DOHH2 (cell line): Measurements from ENCODE around the gene NOC2L.

Experiments used
- H3F3A ChIP-seq: fragments of 200-600 bp; sonication (generic), shearing (Covaris generic); 2 replicates; pipeline ENCODE4 v1.6.0; 2016; ENCODE audit warnings: antibody characterized with exemption, mild to moderate bottlenecking; ENCODE audit not compliant: control insufficient read depth, insufficient read depth
- H3K27ac ChIP-seq: fragments of 200-600 bp; sonication (generic); 2 replicates; pipeline ENCODE4 v1.5.1; 2014; ENCODE audit warnings: low read depth, mild to moderate bottlenecking, low read length, moderate library complexity
- H3K27me3 ChIP-seq: fragments of 200-600 bp; sonication (generic); 2 replicates; pipeline ENCODE4 v1.6.1; 2014; ENCODE audit warnings: mild to moderate bottlenecking, low read length, mixed read lengths; ENCODE audit not compliant: control insufficient read depth
- H3K36me3 ChIP-seq: fragments of 200-600 bp; sonication (generic); 2 replicates; pipeline ENCODE4 v1.6.1; 2014; ENCODE audit warnings: mild to moderate bottlenecking, low read length, moderate library complexity, mixed read lengths; ENCODE audit not compliant: control insufficient read depth
- H3K4me1 ChIP-seq: fragments of 200-600 bp; sonication (generic); 2 replicates; pipeline ENCODE4 v1.6.1; 2014; ENCODE audit warnings: mild to moderate bottlenecking, low read length, mixed read lengths; ENCODE audit not compliant: control insufficient read depth
- H3K4me2 ChIP-seq: fragments of 200-600 bp; sonication (generic); 2 replicates; pipeline ENCODE4 v1.6.0; 2014; ENCODE audit warnings: mild to moderate bottlenecking, low read length, moderate library complexity
- H3K4me3 ChIP-seq: fragments of 200-600 bp; sonication (generic); 2 replicates; pipeline ENCODE4 v1.5.1; 2014; ENCODE audit warnings: mild to moderate bottlenecking, low read length, mixed read lengths
- H3K79me2 ChIP-seq: fragments of 200-600 bp; sonication (generic); 2 replicates; pipeline ENCODE4 v1.6.1; 2014; ENCODE audit warnings: mild to moderate bottlenecking, low read length, mixed read lengths; ENCODE audit not compliant: control insufficient read depth
- H3K9me2 ChIP-seq: fragments of 200-600 bp; sonication (generic); replicated peaks from 2 replicates; pipeline ENCODE4 v1.6.1; 2014; ENCODE audit warnings: mild to moderate bottlenecking, low read length, mixed read lengths; ENCODE audit not compliant: control insufficient read depth
- H3K9me3 ChIP-seq: fragments of 200-600 bp; sonication (generic); 2 replicates; pipeline ENCODE4 v1.6.1; 2014; ENCODE audit warnings: antibody characterized with exemption, low read length, mixed read lengths; ENCODE audit not compliant: control insufficient read depth, insufficient read depth
- H4K20me1 ChIP-seq: fragments of 200-600 bp; sonication (generic); 2 replicates; pipeline ENCODE4 v1.6.0; 2014; ENCODE audit warnings: low read depth, mild to moderate bottlenecking, antibody characterized with exemption, low read length, moderate library complexity; ENCODE audit not compliant: control insufficient read depth, insufficient read depth
- CTCF ChIP-seq: fragments of 200-600 bp; sonication (generic); IDR thresholded peaks from one replicate; pipeline ENCODE4 v1.5.1; 2014; ENCODE audit warnings: antibody characterized with exemption, mild to moderate bottlenecking, low read depth, low read length; ENCODE audit not compliant: poor library complexity, severe bottlenecking
- EZH2phosphoT487 ChIP-seq: fragments of 200-600 bp; sonication (generic); IDR thresholded peaks from 2 replicates; pipeline ENCODE4 v1.6.1; 2017; ENCODE audit warnings: borderline replicate concordance, mild to moderate bottlenecking, antibody characterized with exemption, low read length, moderate library complexity, mixed read lengths

NOC2L gene

GRCh38 chr1:906600-907420 is 52.2 kb downstream of the NOC2L start:
- no peak for TF ChIP-seq EZH2phosphoT487
- no peak for TF ChIP-seq CTCF
- no peaks in the 10 kb centered on the region for H3K79me2 ChIP-seq
- H3K9me3 ChIP-seq = no peaks in the 10 kb centered on the region
- no peak overlapping the region for H3K4me2 ChIP-seq
- H3F3A ChIP-seq = no peaks in the 10 kb centered on the region
- no peak overlapping the region for H3K4me3 ChIP-seq
- H3K27ac ChIP-seq = no peak overlapping the region
- H3K36me3 ChIP-seq = no peaks in the 10 kb centered on the region
- no peaks in the 10 kb centered on the region for H3K9me2 ChIP-seq
- peaks cover 9% of the 10 kb centered on the region for H3K4me1 ChIP-seq
- H4K20me1 ChIP-seq = no peaks in the 10 kb centered on the region
- H3K27me3 ChIP-seq = peaks cover 20% of the 10 kb centered on the region

- H3K36me3 ChIP-seq = no peaks in the 10 kb centered on the region
- no peaks in the 10 kb centered on the region for H3K9me2 ChIP-seq
- peaks cover 20% of the 10 kb centered on the region for H3K27me3 ChIP-seq
- TF ChIP-seq EZH2phosphoT487 (no peak), CTCF (no peak)
- no peaks in the 10 kb centered on the region for H4K20me1 ChIP-seq
- H3K27ac ChIP-seq = no peak overlapping the region
- H3F3A ChIP-seq = no peaks in the 10 kb centered on the region
- H3K4me3 ChIP-seq = peak overlapping the region; percentile 75; the same call in 1 of the 2 replicates
- peak overlapping the region; percentile 85 for H3K4me2 ChIP-seq
- H3K4me1 ChIP-seq = peaks cover 9% of the 10 kb centered on the region
- H3K79me2 ChIP-seq = no peaks in the 10 kb centered on the region
- H3K9me3 ChIP-seq = no peaks in the 10 kb centered on the region
These were observed 53.1 kb downstream of the NOC2L start for GRCh38 chr1:905811-906599.

GRCh38 chr1:905071-905749 is 53.8 kb downstream of the NOC2L start:
- Histone ChIP-seq H3K36me3 (no peaks in the 10 kb centered on the region), H3K9me2 (no peaks in the 10 kb centered on the region), H3F3A (no peaks in the 10 kb centered on the region), H3K4me2 (peak overlapping the region; percentile 85), H3K27me3 (peaks cover 20% of the 10 kb centered on the region), H3K4me1 (peaks cover 9% of the 10 kb centered on the region), H3K79me2 (no peaks in the 10 kb centered on the region), H4K20me1 (no peaks in the 10 kb centered on the region), H3K4me3 (peak overlapping the region; percentile 75), H3K9me3 (no peaks in the 10 kb centered on the region), H3K27ac (no peak overlapping the region)
- TF ChIP-seq EZH2phosphoT487 = peak; percentile 66; the same call in 1 of the 2 replicates
- no peak for TF ChIP-seq CTCF
